SJCRH30 (cell line): ENCODE data around the gene OCA2. TPM values are rescaled to one million over a fixed set of nuclear protein-coding genes. Genes with fewer than 3 reads are reported as not detected.
A peak's percentile ranks its signal among the peaks of the same experiment; 100 is the strongest.
"Not testable (repeated sequence)": the region's sequence is repeated elsewhere in the genome, so short reads cannot be mapped to it uniquely, and the experiment has no call there.

Source experiments
- DNase-seq, 2 experiments: peaks; one replicate each; pipeline ENCODE4 v3.0.0-alpha.2; 2015 to 2020
- H3K27ac ChIP-seq: fragments of 250-450 bp; sonication (Bioruptor Pico); 2 replicates; pipeline ENCODE4 v1.5.1; 2020; ENCODE audit warnings: mild to moderate bottlenecking, moderate library complexity
- H3K27me3 ChIP-seq: fragments of 250-450 bp; sonication (Bioruptor Pico); 2 replicates; pipeline ENCODE4 v1.5.1; 2020; ENCODE audit warnings: mild to moderate bottlenecking, moderate library complexity
- H3K36me3 ChIP-seq: fragments of 250-450 bp; sonication (Bioruptor Pico); 2 replicates; pipeline ENCODE4 v1.5.1; 2020; ENCODE audit warnings: mild to moderate bottlenecking, moderate library complexity
- H3K4me1 ChIP-seq: fragments of 250-450 bp; sonication (Bioruptor Pico); 2 replicates; pipeline ENCODE4 v1.5.1; 2020; ENCODE audit warnings: mild to moderate bottlenecking, moderate library complexity
- H3K4me3 ChIP-seq: fragments of 250-450 bp; sonication (Bioruptor Pico); 2 replicates; pipeline ENCODE4 v1.5.1; 2020; ENCODE audit warnings: mild to moderate bottlenecking, moderate library complexity
- H3K9me3 ChIP-seq: fragments of 250-450 bp; sonication (Bioruptor Pico); replicated peaks from 2 replicates; pipeline ENCODE4 v1.5.1; 2020; ENCODE audit warnings: mild to moderate bottlenecking, moderate library complexity
- total RNA-seq: library from RNA; depleted of rRNA; stranded (reverse); fragments of >200 nt; shearing (Covaris generic); gene quantifications from 2 replicates; pipeline ENCODE4 v1.2.3, GENCODE V29; 2014

OCA2 gene
- total RNA-seq, 1 experiment from 2014 or later: not detected

DNA sequence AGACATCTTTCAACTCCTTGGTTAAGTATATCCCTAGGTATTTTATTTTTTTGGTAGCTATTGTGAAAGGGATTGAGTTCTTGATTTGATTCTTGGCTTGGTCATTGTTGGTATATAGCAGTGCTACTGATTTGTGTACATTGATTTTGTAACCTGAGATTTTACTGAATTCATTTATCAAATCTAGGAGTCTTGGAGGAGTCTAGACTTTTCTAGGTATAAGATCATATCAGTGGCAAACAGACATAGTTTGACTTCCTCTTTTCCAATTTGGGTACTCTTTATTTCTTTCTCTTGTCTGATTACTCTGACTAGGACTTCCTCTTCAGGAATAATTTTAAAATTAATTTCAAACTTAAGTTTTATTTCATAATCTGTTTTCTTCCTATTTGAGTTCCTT lies 125.2 kb downstream of the OCA2 start:
- no peaks in the 10 kb centered on the region for H3K4me1 ChIP-seq
- no peaks in the 10 kb centered on the region for H3K36me3 ChIP-seq
- DNase-seq: no peak
- H3K27ac ChIP-seq: no peak overlapping the region
- H3K27me3 ChIP-seq: no peaks in the 10 kb centered on the region
- H3K9me3 ChIP-seq: no peaks in the 10 kb centered on the region
- no peak overlapping the region for H3K4me3 ChIP-seq

GRCh38 chr15:27970661-27971392 lies 128.3 kb downstream of the OCA2 start:
- no peak for DNase-seq
- H3K4me3 ChIP-seq: no peak overlapping the region
- no peaks in the 10 kb centered on the region for H3K36me3 ChIP-seq
- H3K27me3 ChIP-seq: no peaks in the 10 kb centered on the region
- no peak overlapping the region for H3K27ac ChIP-seq
- H3K4me1 ChIP-seq: no peaks in the 10 kb centered on the region
- H3K9me3 ChIP-seq: no peaks in the 10 kb centered on the region

GRCh38 chr15:27967541-27967940 lies 131.6 kb downstream of the OCA2 start:
- DNase-seq: no peak
- H3K4me1 ChIP-seq: no peaks in the 10 kb centered on the region
- H3K4me3 ChIP-seq: no peak overlapping the region

GRCh38 chr15:27965546-27965945 lies 133.6 kb downstream of the OCA2 start:
- Histone ChIP-seq H3K4me1 (no peaks in the 10 kb centered on the region), H3K4me3 (no peak overlapping the region), H3K36me3 (no peaks in the 10 kb centered on the region), H3K27me3 (no peaks in the 10 kb centered on the region), H3K9me3 (no peaks in the 10 kb centered on the region), H3K27ac (no peak overlapping the region)
- DNase-seq: no peak

More at GRCh38 chr15:27967541-27967940, 131.6 kb downstream of the OCA2 start:
- H3K9me3 ChIP-seq: no peaks in the 10 kb centered on the region
- H3K27me3 ChIP-seq: no peaks in the 10 kb centered on the region
- no peak overlapping the region for H3K27ac ChIP-seq
- H3K36me3 ChIP-seq: no peaks in the 10 kb centered on the region

- Histone ChIP-seq H3K4me1 (no peaks in the 10 kb centered on the region), H3K27me3 (no peaks in the 10 kb centered on the region), H3K9me3 (no peaks in the 10 kb centered on the region), H3K36me3 (no peaks in the 10 kb centered on the region), H3K27ac (no peak overlapping the region), H3K4me3 (no peak overlapping the region)
- no peak for DNase-seq
Observed at GRCh38 chr15:27961801-27962200, 137.3 kb downstream of the OCA2 start.

- Histone ChIP-seq H3K4me1 (no peaks in the 10 kb centered on the region), H3K36me3 (no peaks in the 10 kb centered on the region), H3K4me3 (no peak overlapping the region), H3K27ac (no peak overlapping the region), H3K27me3 (no peaks in the 10 kb centered on the region), H3K9me3 (no peaks in the 10 kb centered on the region)
- no peak for DNase-seq
Observed at GRCh38 chr15:27958911-27959578, 140.1 kb downstream of the OCA2 start.

GRCh38 chr15:27956285-27956684 lies 142.8 kb downstream of the OCA2 start:
- Histone ChIP-seq H3K9me3 (no peaks in the 10 kb centered on the region), H3K27me3 (no peaks in the 10 kb centered on the region), H3K27ac (no peak overlapping the region), H3K4me1 (no peaks in the 10 kb centered on the region), H3K36me3 (no peaks in the 10 kb centered on the region), H3K4me3 (no peak overlapping the region)
- peak in 1 of 2 experiments; percentile 17 for DNase-seq

- no peaks in the 10 kb centered on the region for H3K36me3 ChIP-seq
- H3K4me1 ChIP-seq: no peaks in the 10 kb centered on the region
- H3K9me3 ChIP-seq: no peaks in the 10 kb centered on the region
- no peak overlapping the region for H3K27ac ChIP-seq
- DNase-seq: no peak
- peaks cover 1% of the 10 kb centered on the region; the same call in 1 of the 2 replicates for H3K27me3 ChIP-seq
- no peak overlapping the region for H3K4me3 ChIP-seq
Observed at GRCh38 chr15:27955087-27955486, 144.0 kb downstream of the OCA2 start.

DNA sequence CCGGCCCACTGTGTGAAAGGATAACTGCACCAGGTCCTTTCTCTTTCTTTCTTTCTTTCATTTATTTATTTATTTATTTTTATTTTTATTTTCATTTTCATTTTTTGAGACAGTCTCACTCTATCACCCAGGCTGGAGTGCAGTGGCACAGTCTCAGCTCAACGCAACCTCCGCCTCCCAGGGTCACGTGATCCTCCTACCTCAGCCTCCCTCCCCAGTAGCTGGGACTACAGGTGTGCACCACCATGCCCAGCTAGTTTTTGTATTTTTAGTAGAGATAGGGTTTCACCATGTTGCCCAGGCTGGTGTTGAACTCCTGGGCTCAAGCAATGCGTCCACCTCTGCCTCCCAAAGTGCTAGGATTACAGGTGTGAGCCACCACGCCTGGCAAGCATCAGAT lies 146.5 kb downstream of the OCA2 start:
- DNase-seq, H3K4me3 ChIP-seq, H3K4me1 ChIP-seq, H3K27ac ChIP-seq, H3K27me3 ChIP-seq, H3K9me3 ChIP-seq, H3K36me3 ChIP-seq: not testable (repeated sequence)

DNA sequence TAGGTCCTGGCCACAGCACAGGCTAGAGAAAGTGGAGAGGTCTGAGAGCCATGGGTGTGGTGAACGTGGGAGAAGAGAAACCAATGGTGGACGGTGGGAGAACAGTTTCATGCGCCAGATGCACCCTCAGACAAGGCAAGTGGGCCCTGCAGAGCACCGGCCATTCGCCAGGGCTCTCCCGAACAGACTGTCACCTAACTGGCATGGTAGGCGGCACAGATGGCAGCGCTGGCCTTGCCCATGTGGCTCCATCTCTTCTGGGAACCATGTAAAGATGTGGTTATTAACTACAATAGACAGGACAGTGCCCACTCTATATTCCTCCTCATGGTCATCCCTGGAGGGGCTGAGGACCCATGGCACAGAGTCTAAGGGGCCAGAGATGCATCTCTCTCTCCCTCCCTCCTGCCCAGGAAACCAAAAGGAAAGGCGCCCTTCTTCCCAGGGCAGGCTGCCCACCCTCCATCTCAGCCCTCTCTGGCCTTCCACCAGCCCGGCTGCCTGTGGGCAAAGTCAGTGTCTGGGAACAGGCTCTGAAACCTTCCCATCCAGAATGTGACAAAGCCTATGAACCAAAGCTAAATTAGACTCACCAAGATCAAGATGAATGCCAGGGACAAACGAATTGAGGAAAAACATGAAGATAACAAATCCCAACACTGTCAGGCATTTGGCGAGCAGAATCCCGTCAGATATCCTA lies 147.8 kb downstream of the OCA2 start:
- Histone ChIP-seq H3K4me3 (no peak overlapping the region), H3K36me3 (no peaks in the 10 kb centered on the region), H3K27ac (no peak overlapping the region), H3K27me3 (peaks cover 6% of the 10 kb centered on the region; the same call in 1 of the 2 replicates), H3K9me3 (no peaks in the 10 kb centered on the region), H3K4me1 (no peaks in the 10 kb centered on the region)
- no peak for DNase-seq

DNA sequence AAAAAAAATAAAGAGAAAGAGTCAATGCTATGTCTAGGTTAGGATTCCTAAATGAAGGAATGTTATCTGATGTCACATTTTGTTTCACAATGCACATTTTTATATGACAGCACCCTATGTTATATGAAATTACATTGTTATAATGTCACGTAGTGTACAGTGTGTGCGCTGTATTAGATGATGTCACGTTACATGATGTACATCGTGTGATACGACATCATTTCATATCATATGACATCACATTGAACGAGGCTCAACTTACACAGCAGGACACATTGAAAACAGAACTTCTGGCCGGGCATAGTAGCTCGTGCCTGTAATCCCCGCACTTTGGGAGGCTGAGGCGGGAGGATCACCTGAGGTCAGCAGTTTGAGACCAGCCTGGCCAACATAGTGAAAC lies 150.0 kb downstream of the OCA2 start:
- DNase-seq: no peak

GRCh38 chr15:27939246-27939645 lies 159.9 kb downstream of the OCA2 start:
- no peak overlapping the region for H3K27ac ChIP-seq
- no peaks in the 10 kb centered on the region for H3K36me3 ChIP-seq
- no peak overlapping the region for H3K4me3 ChIP-seq
- no peaks in the 10 kb centered on the region; the same call in 1 of the 2 replicates for H3K4me1 ChIP-seq
- H3K9me3 ChIP-seq: no peaks in the 10 kb centered on the region
- H3K27me3 ChIP-seq: no peaks in the 10 kb centered on the region; the same call in 1 of the 2 replicates
- no peak for DNase-seq

More for the DNA sequence above, 150.0 kb downstream of the OCA2 start:
- H3K4me1 ChIP-seq: no peaks in the 10 kb centered on the region; the same call in 1 of the 2 replicates
- no peaks in the 10 kb centered on the region for H3K36me3 ChIP-seq
- H3K4me3 ChIP-seq: no peak overlapping the region
- H3K27me3 ChIP-seq: peaks cover 6% of the 10 kb centered on the region; the same call in 1 of the 2 replicates
- H3K9me3 ChIP-seq: no peaks in the 10 kb centered on the region
- no peak overlapping the region for H3K27ac ChIP-seq

- Histone ChIP-seq H3K9me3 (0 out of 2 replicates have a peak, but pooled peaks cover 2% of the 10 kb centered on the region), H3K4me3 (no peak overlapping the region), H3K27ac (no peak overlapping the region), H3K4me1 (no peaks in the 10 kb centered on the region), H3K36me3 (no peaks in the 10 kb centered on the region), H3K27me3 (no peaks in the 10 kb centered on the region; the same call in 1 of the 2 replicates)
- no peak for DNase-seq
Observed at GRCh38 chr15:27937851-27938250, 161.3 kb downstream of the OCA2 start.

DNA sequence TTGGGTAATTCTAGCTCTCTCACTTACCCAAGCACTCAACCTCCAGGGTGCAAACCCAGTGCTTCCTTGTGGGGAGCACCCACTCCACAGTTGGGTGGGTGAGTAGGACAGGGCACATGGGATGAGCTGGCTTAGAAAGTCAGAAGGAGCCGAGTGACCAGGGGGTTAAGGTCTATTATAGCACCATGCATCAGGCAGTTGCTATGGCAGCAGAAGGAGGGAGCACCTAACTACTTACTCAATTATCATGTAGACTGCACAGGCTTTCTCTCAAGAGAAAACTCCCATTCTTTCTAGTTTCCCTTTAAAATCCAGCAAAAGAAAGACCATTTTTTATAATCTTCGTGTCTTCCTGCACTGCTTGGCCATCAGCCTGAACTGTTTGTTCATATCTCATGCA lies 163.0 kb downstream of the OCA2 start:
- no peak overlapping the region for H3K4me3 ChIP-seq
- H3K27ac ChIP-seq: no peak overlapping the region
- DNase-seq: no peak
- no peaks in the 10 kb centered on the region; the same call in 1 of the 2 replicates for H3K27me3 ChIP-seq
- 0 out of 2 replicates have a peak, but pooled peaks cover 4% of the 10 kb centered on the region for H3K9me3 ChIP-seq
- no peaks in the 10 kb centered on the region for H3K36me3 ChIP-seq
- no peaks in the 10 kb centered on the region for H3K4me1 ChIP-seq

- no peak for DNase-seq
Observed at GRCh38 chr15:27935328-27935727, 163.8 kb downstream of the OCA2 start.

More at GRCh38 chr15:27935328-27935727, 163.8 kb downstream of the OCA2 start:
- no peaks in the 10 kb centered on the region; the same call in 1 of the 2 replicates for H3K27me3 ChIP-seq
- 0 out of 2 replicates have a peak, but pooled peaks cover 4% of the 10 kb centered on the region for H3K9me3 ChIP-seq
- H3K36me3 ChIP-seq: no peaks in the 10 kb centered on the region
- no peak overlapping the region for H3K27ac ChIP-seq
- H3K4me1 ChIP-seq: no peaks in the 10 kb centered on the region
- no peak overlapping the region for H3K4me3 ChIP-seq
